Astrocyte (in vitro differentiated cells and primary cell): ENCODE data around the gene NUMA1. TPM values are rescaled to one million over a fixed set of nuclear protein-coding genes. Genes with fewer than 3 reads are reported as not detected.

Experiments used
- DNase-seq: peaks from one replicate; pipeline ENCODE4 v3.0.0-alpha.2; 2010; ENCODE audit warnings: low read depth
- FAIRE-seq: peaks from 2 replicates; lab custom pipeline; 2011; peaks lifted over from hg19 to GRCh38; lab: Jason Lieb, UNC
- H2AFZ ChIP-seq: 2 replicates; pipeline ENCODE4 v1.6.0; 2012; ENCODE audit warnings: low read depth, low read length, inconsistent platforms
- H3K27ac ChIP-seq: 2 replicates; pipeline ENCODE4 v1.5.1; 2011; ENCODE audit warnings: low read depth, low read length, inconsistent platforms
- H3K27me3 ChIP-seq: 2 replicates; pipeline ENCODE4 v1.6.0; 2011; ENCODE audit warnings: low read length, inconsistent platforms; ENCODE audit not compliant: insufficient read depth
- H3K36me3 ChIP-seq: 2 replicates; pipeline ENCODE4 v1.5.1; 2011; ENCODE audit warnings: low read length, inconsistent platforms; ENCODE audit not compliant: insufficient read depth
- H3K4me1 ChIP-seq: 2 replicates; pipeline ENCODE4 v1.5.1; 2011; ENCODE audit warnings: low read length, inconsistent platforms; ENCODE audit not compliant: insufficient read depth
- H3K4me2 ChIP-seq: 2 replicates; pipeline ENCODE4 v1.6.0; 2012; ENCODE audit warnings: low read length, inconsistent platforms
- H3K4me3 ChIP-seq: 2 replicates; pipeline ENCODE4 v1.5.1; 2011; ENCODE audit warnings: low read depth, mild to moderate bottlenecking, low read length, inconsistent platforms; ENCODE audit not compliant: insufficient read depth
- H3K79me2 ChIP-seq: 2 replicates; pipeline ENCODE4 v1.6.0; 2012; ENCODE audit warnings: mild to moderate bottlenecking, low read length, inconsistent platforms; ENCODE audit not compliant: insufficient read depth
- H3K9ac ChIP-seq: 2 replicates; pipeline ENCODE4 v1.6.0; 2012; ENCODE audit warnings: mild to moderate bottlenecking, low read length, inconsistent platforms
- H3K9me3 ChIP-seq: 2 replicates; pipeline ENCODE4 v1.5.1; 2012; ENCODE audit warnings: low read depth, mild to moderate bottlenecking, low read length, inconsistent platforms; ENCODE audit not compliant: insufficient read depth
- H4K20me1 ChIP-seq: 2 replicates; pipeline ENCODE4 v1.6.0; 2012; ENCODE audit warnings: low read length, inconsistent platforms; ENCODE audit not compliant: insufficient read depth
- H3K27ac Mint-ChIP-seq: one replicate; pipeline ENCODE4 v1.8.0; 2021; ENCODE audit warnings: mild to moderate bottlenecking, mixed read lengths; ENCODE audit not compliant: unreplicated experiment
- H3K27me3 Mint-ChIP-seq: one replicate; pipeline ENCODE4 v1.8.0; 2021; ENCODE audit warnings: low read depth, mixed read lengths; ENCODE audit not compliant: unreplicated experiment
- H3K36me3 Mint-ChIP-seq: one replicate; pipeline ENCODE4 v1.8.0; 2021; ENCODE audit warnings: low read depth, mixed read lengths; ENCODE audit not compliant: unreplicated experiment
- H3K4me1 Mint-ChIP-seq: one replicate; pipeline ENCODE4 v1.8.0; 2021; ENCODE audit warnings: low read depth, mixed read lengths; ENCODE audit not compliant: unreplicated experiment
- H3K4me3 Mint-ChIP-seq: one replicate; pipeline ENCODE4 v1.8.0; 2021; ENCODE audit warnings: mild to moderate bottlenecking, moderate library complexity, mixed read lengths; ENCODE audit not compliant: unreplicated experiment
- H3K9me3 Mint-ChIP-seq: one replicate; pipeline ENCODE4 v1.8.0; 2021; ENCODE audit warnings: mild to moderate bottlenecking, mixed read lengths; ENCODE audit not compliant: unreplicated experiment
- EZH2 ChIP-seq: IDR thresholded peaks from 2 replicates; pipeline ENCODE4 v1.6.1; 2012; ENCODE audit warnings: mild to moderate bottlenecking, low read length, inconsistent platforms; ENCODE audit not compliant: insufficient read depth
- total RNA-seq: library from RNA; stranded (reverse); gene quantifications from 2 replicates; pipeline ENCODE4 v1.2.1, GENCODE V29; 2021
- TF ChIP-seq, protein P1 (sequence below): IDR thresholded peaks from 2 replicates; pipeline ENCODE4 v1.5.1; 2011; ENCODE audit warnings: low read depth, mild to moderate bottlenecking, inconsistent platforms, low read length, moderate library complexity; ENCODE audit not compliant: insufficient read depth

Gene NUMA1
- total RNA-seq, 1 donor from 2014 or later = 111 TPM

- no peaks in the 10 kb centered on the region for H3K9me3 Mint-ChIP-seq
- H3K79me2 ChIP-seq = peaks cover 34% of the 10 kb centered on the region
- peak overlapping the region; percentile 12 for H3K9ac ChIP-seq
- peak; percentile 29 for DNase-seq
- H3K9me3 ChIP-seq = no peaks in the 10 kb centered on the region
- H3K36me3 ChIP-seq = peaks cover 65% of the 10 kb centered on the region
- H3K4me2 ChIP-seq = peak overlapping the region; percentile 20
- H3K4me1 Mint-ChIP-seq = peaks cover 3% of the 10 kb centered on the region
- H3K4me1 ChIP-seq = peaks cover 13% of the 10 kb centered on the region
- no peak for FAIRE-seq
- TF ChIP-seq, protein P1, sequence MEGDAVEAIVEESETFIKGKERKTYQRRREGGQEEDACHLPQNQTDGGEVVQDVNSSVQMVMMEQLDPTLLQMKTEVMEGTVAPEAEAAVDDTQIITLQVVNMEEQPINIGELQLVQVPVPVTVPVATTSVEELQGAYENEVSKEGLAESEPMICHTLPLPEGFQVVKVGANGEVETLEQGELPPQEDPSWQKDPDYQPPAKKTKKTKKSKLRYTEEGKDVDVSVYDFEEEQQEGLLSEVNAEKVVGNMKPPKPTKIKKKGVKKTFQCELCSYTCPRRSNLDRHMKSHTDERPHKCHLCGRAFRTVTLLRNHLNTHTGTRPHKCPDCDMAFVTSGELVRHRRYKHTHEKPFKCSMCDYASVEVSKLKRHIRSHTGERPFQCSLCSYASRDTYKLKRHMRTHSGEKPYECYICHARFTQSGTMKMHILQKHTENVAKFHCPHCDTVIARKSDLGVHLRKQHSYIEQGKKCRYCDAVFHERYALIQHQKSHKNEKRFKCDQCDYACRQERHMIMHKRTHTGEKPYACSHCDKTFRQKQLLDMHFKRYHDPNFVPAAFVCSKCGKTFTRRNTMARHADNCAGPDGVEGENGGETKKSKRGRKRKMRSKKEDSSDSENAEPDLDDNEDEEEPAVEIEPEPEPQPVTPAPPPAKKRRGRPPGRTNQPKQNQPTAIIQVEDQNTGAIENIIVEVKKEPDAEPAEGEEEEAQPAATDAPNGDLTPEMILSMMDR = no peak
- no peak for TF ChIP-seq EZH2
- no peaks in the 10 kb centered on the region for H3K27me3 ChIP-seq
- H3K27ac Mint-ChIP-seq = no peak overlapping the region
- H3K27ac ChIP-seq = peak overlapping the region; percentile 5
- H3K27me3 Mint-ChIP-seq = no peaks in the 10 kb centered on the region
- peaks cover 36% of the 10 kb centered on the region for H3K36me3 Mint-ChIP-seq
- H3K4me3 Mint-ChIP-seq = peak overlapping the region; percentile 12
- H3K4me3 ChIP-seq = no peak overlapping the region
- H4K20me1 ChIP-seq = peaks cover 81% of the 10 kb centered on the region
- H2AFZ ChIP-seq = no peak overlapping the region
Observed at GRCh38 chr11:72013765-72014711, 66.3 kb downstream of the NUMA1 start.

- Histone ChIP-seq H3K9me3 (no peaks in the 10 kb centered on the region), H3K4me1 (peaks cover 13% of the 10 kb centered on the region), H3K27ac (peak overlapping the region; percentile 5), H3K36me3 (peaks cover 61% of the 10 kb centered on the region), H3K79me2 (peaks cover 34% of the 10 kb centered on the region), H3K9ac (peak overlapping the region; percentile 12), H3K4me3 (no peak overlapping the region), H3K4me2 (peak overlapping the region; percentile 20), H3K27me3 (no peaks in the 10 kb centered on the region), H2AFZ (no peak overlapping the region), H4K20me1 (peaks cover 79% of the 10 kb centered on the region)
- DNase-seq (peak; percentile 91), FAIRE-seq (no peak)
- H3K36me3 Mint-ChIP-seq = peaks cover 34% of the 10 kb centered on the region
- TF ChIP-seq EZH2 = no peak
- TF ChIP-seq, protein P1 = no peak
- no peaks in the 10 kb centered on the region for H3K27me3 Mint-ChIP-seq
- H3K9me3 Mint-ChIP-seq = no peaks in the 10 kb centered on the region
- H3K4me1 Mint-ChIP-seq = no peaks in the 10 kb centered on the region
- H3K4me3 Mint-ChIP-seq = no peak overlapping the region
- H3K27ac Mint-ChIP-seq = no peak overlapping the region
Observed at GRCh38 chr11:72012897-72013721, 67.2 kb downstream of the NUMA1 start.
